Muscle of leg (tissue), 11 donors: ENCODE measurements around the gene TRMT44. TPM values are rescaled to one million over a fixed set of nuclear protein-coding genes. Genes with fewer than 3 reads are reported as not detected.

Experiments
- DNase-seq: peaks from one replicate; pipeline ENCODE4 v3.0.0; 2013
- H3K27ac ChIP-seq: one replicate; pipeline ENCODE4 v1.5.1; 2013; ENCODE audit warnings: mild to moderate bottlenecking, low read length, control low read depth
- H3K27me3 ChIP-seq: one replicate; pipeline ENCODE4 v1.6.1; 2013; ENCODE audit warnings: low read length; ENCODE audit not compliant: control insufficient read depth, insufficient read depth
- H3K36me3 ChIP-seq: one replicate; pipeline ENCODE4 v1.6.1; 2013; ENCODE audit warnings: low read length; ENCODE audit not compliant: control insufficient read depth, insufficient read depth
- H3K4me1 ChIP-seq: one replicate; pipeline ENCODE4 v1.6.1; 2013; ENCODE audit warnings: low read length; ENCODE audit not compliant: control insufficient read depth, insufficient read depth
- H3K4me3 ChIP-seq: one replicate; pipeline ENCODE4 v1.5.1; 2013; ENCODE audit warnings: low read length, control low read depth
- H3K9me3 ChIP-seq: replicated peaks from 2 replicates; pipeline ENCODE4 v1.6.1; 2013; ENCODE audit warnings: low read depth, low read length; ENCODE audit not compliant: control insufficient read depth
- whole genome bisulfite sequencing: methylation state at CpG from one replicate; pipeline ENCODE4 v1.1.5; 2013; ENCODE audit warnings: missing lambda C conversion rate; ENCODE audit not compliant: insufficient coverage; 5-methylcytosine and 5-hydroxymethylcytosine counted together
- polyA plus RNA-seq, 8 donors: library from polyadenylated mRNA; unstranded; fragments of 120-200 nt; gene quantifications; one replicate each; pipeline versions ENCODE4 v1.2.1 to v1.2.3, GENCODE V29; 2013; ENCODE audit warnings: inconsistent platforms in 1 of 8, low replicate concordance in 1 of 8; ENCODE audit not compliant: insufficient read length in 8 of 8, insufficient read depth in 1 of 8
- total RNA-seq: library from RNA; stranded (reverse); fragments of 120-200 nt; gene quantifications from one replicate; pipeline ENCODE4 v1.2.4, GENCODE V29; 2013

The TRMT44 gene
- total and polyA plus RNA-seq, 9 donors, result 8.1 to 13.9 (median 10.3) TPM

- H3K27ac ChIP-seq, result no peak overlapping the region
- WGBS, result 91% methylated on average over 9 of the region's 9 CpGs
- H3K9me3 ChIP-seq, result no peaks in the 10 kb centered on the region
- peaks cover 60% of the 10 kb centered on the region for H3K4me1 ChIP-seq
- H3K36me3 ChIP-seq, result peaks cover 33% of the 10 kb centered on the region
- no peaks in the 10 kb centered on the region for H3K27me3 ChIP-seq
- no peak for DNase-seq
- H3K4me3 ChIP-seq, result no peak overlapping the region
Measured at GRCh38 chr4:8398347-8398746, 42.2 kb upstream of the TRMT44 start.

GRCh38 chr4:8399298-8399697, 41.3 kb upstream of the TRMT44 start:
- Histone ChIP-seq H3K9me3 (no peaks in the 10 kb centered on the region), H3K4me3 (no peak overlapping the region), H3K27me3 (no peaks in the 10 kb centered on the region), H3K4me1 (peaks cover 52% of the 10 kb centered on the region), H3K36me3 (peaks cover 38% of the 10 kb centered on the region), H3K27ac (no peak overlapping the region)
- DNase-seq, result no peak
- 91% methylated on average over 14 of the region's 15 CpGs for WGBS

GRCh38 chr4:8400632-8401325, 39.8 kb upstream of the TRMT44 start:
- H3K9me3 ChIP-seq, result no peaks in the 10 kb centered on the region
- DNase-seq, result peak; percentile 57
- peaks cover 50% of the 10 kb centered on the region for H3K36me3 ChIP-seq
- no peak overlapping the region for H3K27ac ChIP-seq
- H3K27me3 ChIP-seq, result no peaks in the 10 kb centered on the region
- 77% methylated on average over 5 of the region's 13 CpGs for WGBS
- H3K4me3 ChIP-seq, result no peak overlapping the region
- H3K4me1 ChIP-seq, result peaks cover 39% of the 10 kb centered on the region

- Histone ChIP-seq H3K27me3 (no peaks in the 10 kb centered on the region), H3K36me3 (peaks cover 55% of the 10 kb centered on the region), H3K4me1 (peaks cover 31% of the 10 kb centered on the region), H3K4me3 (no peak overlapping the region), H3K9me3 (no peaks in the 10 kb centered on the region), H3K27ac (peak overlapping the region; percentile 69)
- 85% methylated on average over 7 of the region's 10 CpGs for WGBS
- DNase-seq, result no peak
Measured at GRCh38 chr4:8401665-8402064, 38.9 kb upstream of the TRMT44 start.

DNA sequence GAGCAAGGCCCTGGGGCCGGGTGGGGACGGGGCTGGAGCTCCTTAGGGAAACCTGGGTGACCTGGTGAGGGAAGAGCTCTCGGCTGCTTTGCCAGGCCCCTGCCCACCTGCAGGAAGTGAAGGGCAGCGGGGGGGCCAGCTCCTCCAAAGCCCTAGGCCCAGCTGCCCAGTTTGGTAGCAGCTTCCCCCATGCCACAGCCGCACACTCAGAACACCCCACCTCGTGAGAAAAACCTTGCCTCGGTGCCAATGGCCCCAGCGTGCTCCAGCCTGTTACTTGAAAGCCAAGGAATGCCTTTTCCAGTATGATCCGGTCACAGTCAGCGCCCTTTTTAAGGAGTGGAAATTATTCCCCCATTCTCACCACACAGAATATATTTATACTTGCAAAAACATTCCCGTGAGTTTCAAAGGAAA, 38.4 kb upstream of the TRMT44 start:
- Histone ChIP-seq H3K4me1 (peaks cover 26% of the 10 kb centered on the region), H3K27ac (peak overlapping the region; percentile 69), H3K9me3 (no peaks in the 10 kb centered on the region), H3K36me3 (peaks cover 56% of the 10 kb centered on the region), H3K27me3 (no peaks in the 10 kb centered on the region), H3K4me3 (no peak overlapping the region)
- DNase-seq, result peak; percentile 54
- WGBS, result 81% methylated on average over 2 of the region's 11 CpGs

- H3K27ac ChIP-seq, result peak overlapping the region; percentile 69
- H3K4me1 ChIP-seq, result peaks cover 26% of the 10 kb centered on the region
- no peaks in the 10 kb centered on the region for H3K9me3 ChIP-seq
- no peaks in the 10 kb centered on the region for H3K27me3 ChIP-seq
- WGBS, result 31% methylated on average over 3 of the region's 14 CpGs
- H3K36me3 ChIP-seq, result peaks cover 57% of the 10 kb centered on the region
- H3K4me3 ChIP-seq, result no peak overlapping the region
- DNase-seq, result peak; percentile 56
Measured at GRCh38 chr4:8402640-8403039, 37.9 kb upstream of the TRMT44 start.

- Histone ChIP-seq H3K36me3 (peaks cover 61% of the 10 kb centered on the region), H3K4me1 (peaks cover 26% of the 10 kb centered on the region), H3K27ac (peak overlapping the region; percentile 69), H3K9me3 (no peaks in the 10 kb centered on the region), H3K4me3 (no peak overlapping the region), H3K27me3 (no peaks in the 10 kb centered on the region)
- WGBS, result 3% methylated on average over 6 of the region's 12 CpGs
- DNase-seq, result peak; percentile 89
Measured at GRCh38 chr4:8403173-8403753, 37.3 kb upstream of the TRMT44 start.

DNA sequence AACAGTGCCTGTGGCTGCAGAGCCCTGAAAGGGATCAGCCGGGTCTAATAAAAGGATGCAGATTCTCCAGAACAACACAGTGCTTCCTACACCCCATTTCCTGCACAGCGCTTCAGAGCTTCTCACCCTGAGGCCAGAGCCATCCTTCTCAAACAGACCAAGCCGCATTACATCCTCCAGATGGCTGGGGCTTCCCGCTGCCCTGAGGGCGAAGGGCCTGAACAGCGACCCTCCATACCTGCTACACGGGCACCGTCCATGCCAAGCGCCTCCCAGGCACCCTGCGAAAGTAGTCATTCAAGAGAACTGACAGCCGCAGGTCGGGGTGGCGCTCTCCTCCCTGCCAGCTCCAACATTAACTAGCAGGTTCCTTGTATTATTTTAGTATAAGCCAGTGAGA, 36.6 kb upstream of the TRMT44 start:
- Histone ChIP-seq H3K4me1 (peaks cover 28% of the 10 kb centered on the region), H3K9me3 (no peaks in the 10 kb centered on the region), H3K27me3 (no peaks in the 10 kb centered on the region), H3K27ac (no peak overlapping the region), H3K36me3 (peaks cover 60% of the 10 kb centered on the region), H3K4me3 (no peak overlapping the region)
- no peak for DNase-seq
- WGBS, result 79% methylated on average over 5 of the region's 13 CpGs

DNA sequence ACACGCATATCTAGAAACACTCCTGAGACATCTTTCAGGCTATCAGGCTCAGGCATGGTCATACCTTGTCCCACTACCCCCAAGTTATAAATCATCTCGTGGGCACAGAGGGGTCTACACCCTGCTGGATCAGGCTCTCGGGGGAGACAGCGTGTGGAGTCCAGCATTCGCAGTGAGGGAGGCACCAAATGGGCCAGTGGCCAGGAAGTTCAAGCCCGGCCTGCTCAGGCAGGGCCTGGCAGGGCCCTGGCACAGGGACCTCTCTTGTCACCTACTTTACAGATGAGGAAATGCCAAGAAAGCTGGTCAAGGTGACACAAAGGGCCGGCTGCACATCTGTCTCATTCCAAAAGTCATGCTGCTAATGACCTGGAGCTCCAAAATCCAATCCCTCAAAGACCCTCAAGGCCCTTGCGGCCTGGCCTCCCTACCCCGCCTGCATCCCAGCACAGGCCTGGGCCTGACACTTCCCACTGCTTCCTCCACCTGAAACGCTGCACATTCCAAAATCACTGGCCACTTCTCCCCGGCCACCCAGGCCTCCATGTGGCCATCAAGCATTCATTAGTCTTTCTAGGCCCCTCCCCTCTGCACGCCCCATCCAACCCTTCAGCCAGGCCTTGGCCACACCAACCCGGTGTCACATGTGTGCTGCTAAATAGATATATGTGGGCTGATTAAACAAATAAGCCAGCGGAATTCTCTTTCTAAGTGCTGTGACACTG, 35.6 kb upstream of the TRMT44 start:
- Histone ChIP-seq H3K4me3 (no peak overlapping the region), H3K27me3 (no peaks in the 10 kb centered on the region), H3K27ac (no peak overlapping the region), H3K36me3 (peaks cover 58% of the 10 kb centered on the region), H3K9me3 (no peaks in the 10 kb centered on the region), H3K4me1 (peaks cover 37% of the 10 kb centered on the region)
- DNase-seq, result no peak
- WGBS, result 79% methylated on average over 7 of the region's 14 CpGs

- DNase-seq, result no peak
- Histone ChIP-seq H3K4me3 (no peak overlapping the region), H3K9me3 (no peaks in the 10 kb centered on the region), H3K27ac (no peak overlapping the region), H3K4me1 (peaks cover 39% of the 10 kb centered on the region), H3K36me3 (peaks cover 61% of the 10 kb centered on the region), H3K27me3 (no peaks in the 10 kb centered on the region)
- 86% methylated on average over 9 of the region's 9 CpGs for WGBS
Measured at GRCh38 chr4:8405516-8405875, 35.1 kb upstream of the TRMT44 start.
